Activated CD8-positive, alpha-beta T cell treated with anti-CD3 and anti-CD28 coated beads for 36 hours (primary cell): ENCODE results near the gene INO80. TPM values are rescaled to one million over a fixed set of nuclear protein-coding genes. Genes with fewer than 3 reads are reported as not detected.
"Not testable (repeated sequence)": the region's sequence is repeated elsewhere in the genome, so short reads cannot be mapped to it uniquely, and the experiment has no call there.

Experiments
- ATAC-seq: fragments of 200-7000 bp; cut with Tn5 transposase; one replicate; pipeline ENCODE4 v1.10.0; 2021; ENCODE audit warnings: mild to moderate bottlenecking, moderate library complexity
- CTCF ChIA-PET: fragments of 350-600 bp; sonication (Branson Sonifier 250); formaldehyde crosslinking; loops from one replicate; lab custom pipeline; 2021; ENCODE audit warnings: antibody characterized with exemption; lab: Charles Lee
- POLR2A ChIA-PET: fragments of 350-600 bp; sonication (Branson Sonifier 250); formaldehyde crosslinking; loops from one replicate; lab custom pipeline; 2021; ENCODE audit warnings: antibody characterized with exemption; lab: Charles Lee
- DNase-seq: peaks from one replicate; pipeline ENCODE4 v3.0.0-alpha.2; 2020
- H3K27ac Mint-ChIP-seq: one replicate; pipeline ENCODE4 v1.8.0; 2021; ENCODE audit warnings: mild to moderate bottlenecking, mixed read lengths
- H3K27me3 Mint-ChIP-seq: one replicate; pipeline ENCODE4 v1.8.0; 2021; ENCODE audit warnings: mixed read lengths
- H3K36me3 Mint-ChIP-seq: one replicate; pipeline ENCODE4 v1.8.0; 2021; ENCODE audit warnings: low read depth, mixed read lengths
- H3K4me1 Mint-ChIP-seq: one replicate; pipeline ENCODE4 v1.8.0; 2021; ENCODE audit warnings: low read depth, mixed read lengths
- H3K4me3 Mint-ChIP-seq: one replicate; pipeline ENCODE4 v1.8.0; 2021; ENCODE audit warnings: mild to moderate bottlenecking, moderate library complexity, mixed read lengths
- H3K9me3 Mint-ChIP-seq: one replicate; pipeline ENCODE4 v1.8.0; 2021; ENCODE audit warnings: mixed read lengths
- CTCF ChIP-seq: fragments of 200-600 bp; IDR thresholded peaks from one replicate; pipeline ENCODE4 v1.8.0; 2022; ENCODE audit warnings: antibody characterized with exemption, mild to moderate bottlenecking
- intact Hi-C: fragments of 100-400 bp; cut with micrococcal nuclease; formaldehyde crosslinking; loops from one replicate; pipeline ENCODE4 v1.10.0; 2022
- total RNA-seq, 2 experiments: library from RNA; stranded (reverse); gene quantifications; one replicate each; pipeline ENCODE4 v1.2.3, GENCODE V29; 2021

Gene INO80
- total RNA-seq, 2 experiments from 2014 or later, result 19.1 to 20.2 TPM

GRCh38 chr15:40963201-40963600, 152.9 kb downstream of the INO80 start:
- ATAC-seq (no peak), DNase-seq (no peak)
- H3K4me3 Mint-ChIP-seq, result no peak overlapping the region
- H3K27ac Mint-ChIP-seq, result no peak overlapping the region
- TF ChIP-seq CTCF, result no peak
- no peaks in the 10 kb centered on the region for H3K4me1 Mint-ChIP-seq
- CTCF ChIA-PET, result interaction anchor here (1.4 to 4.4 kb wide), 3 partner anchors 12 to 21 kb away, joined by 4 to 26 read pairs (median 6); no protein-coding TSS in a partner anchor
- POLR2A ChIA-PET, result no interaction called here
- intact Hi-C loops, result no loop called here
- H3K9me3 Mint-ChIP-seq, result no peaks in the 10 kb centered on the region
- no peaks in the 10 kb centered on the region for H3K27me3 Mint-ChIP-seq
- H3K36me3 Mint-ChIP-seq, result no peaks in the 10 kb centered on the region

DNA sequence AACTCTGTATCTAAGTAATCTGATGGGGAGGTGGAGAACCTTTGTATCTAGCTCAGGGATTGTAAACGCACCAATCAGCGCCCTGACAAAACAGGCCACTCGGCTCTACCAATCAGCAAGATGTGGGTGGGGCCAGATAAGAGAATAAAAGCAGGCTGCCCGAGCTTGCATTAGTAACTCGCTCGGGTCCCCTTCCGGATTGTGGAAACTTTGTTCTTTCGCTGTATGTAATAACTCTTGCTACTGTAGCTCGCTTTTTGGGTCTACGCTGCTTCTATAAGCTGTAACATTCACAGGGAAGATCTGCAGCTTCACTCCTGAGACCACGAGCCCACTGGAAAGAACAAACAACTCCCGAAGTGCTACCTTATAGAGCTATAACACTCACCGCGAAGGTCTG, 153.8 kb downstream of the INO80 start:
- H3K27me3 Mint-ChIP-seq, H3K4me1 Mint-ChIP-seq, POLR2A ChIA-PET, H3K36me3 Mint-ChIP-seq, DNase-seq, H3K9me3 Mint-ChIP-seq, ATAC-seq, H3K27ac Mint-ChIP-seq, H3K4me3 Mint-ChIP-seq, intact Hi-C loops: not testable (repeated sequence)
- CTCF ChIA-PET, result interaction anchor here (1.4 to 4.4 kb wide), 3 partner anchors 9 to 20 kb away, joined by 3 to 26 read pairs (median 4); partner anchors contain the start of gene CHAC1

GRCh38 chr15:40961740-40962139, 154.3 kb downstream of the INO80 start:
- ATAC-seq, intact Hi-C loops, DNase-seq, H3K36me3 Mint-ChIP-seq, H3K27ac Mint-ChIP-seq, H3K9me3 Mint-ChIP-seq, H3K27me3 Mint-ChIP-seq, H3K4me1 Mint-ChIP-seq, H3K4me3 Mint-ChIP-seq, POLR2A ChIA-PET: not testable (repeated sequence)
- CTCF ChIA-PET, result interaction anchor here (1.4 to 4.4 kb wide), 3 partner anchors 9 to 20 kb away, joined by 3 to 26 read pairs (median 4); partner anchors contain the start of gene CHAC1

DNA sequence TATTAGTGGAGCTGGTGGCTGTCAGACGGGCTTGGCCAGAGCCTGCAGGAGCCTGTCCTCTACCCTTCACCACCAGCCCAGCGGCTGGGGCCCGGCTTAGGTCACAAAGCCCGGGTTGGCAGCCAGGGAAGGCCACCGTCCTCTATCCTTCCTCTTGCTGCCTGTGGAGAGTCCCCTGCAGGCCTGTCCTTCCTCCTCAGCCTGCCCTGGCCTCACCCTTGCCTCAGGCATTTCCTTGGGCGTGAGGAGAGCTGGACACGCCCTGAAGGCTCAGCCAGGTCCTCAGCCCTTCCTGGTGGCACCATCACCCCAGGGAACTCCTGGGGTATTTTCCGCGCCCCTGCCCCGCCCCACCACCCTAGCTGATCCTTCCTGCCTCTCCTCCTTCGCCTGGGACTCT, 155.2 kb downstream of the INO80 start:
- TF ChIP-seq CTCF, result no peak
- intact Hi-C loops, result no loop called here
- ATAC-seq, result no peak
- Mint-ChIP-seq H3K9me3 (no peaks in the 10 kb centered on the region), H3K27ac (no peak overlapping the region), H3K36me3 (peaks cover 9% of the 10 kb centered on the region), H3K4me3 (no peak overlapping the region), H3K4me1 (peaks cover 6% of the 10 kb centered on the region), H3K27me3 (no peaks in the 10 kb centered on the region)
- ChIA-PET POLR2A (interaction anchor here (0.7 kb wide), 1 partner anchor 86 kb away, joined by 3 read pairs; no protein-coding TSS in a partner anchor), CTCF (interaction anchor here (1.0 to 3.2 kb wide), 2 partner anchors 55 to 57 kb away, joined by 3 to 8 read pairs; no protein-coding TSS in a partner anchor)
- DNase-seq, result no peak

- no peaks in the 10 kb centered on the region for H3K27me3 Mint-ChIP-seq
- H3K36me3 Mint-ChIP-seq, result peaks cover 14% of the 10 kb centered on the region
- intact Hi-C loops, result no loop called here
- no peak overlapping the region for H3K4me3 Mint-ChIP-seq
- no peaks in the 10 kb centered on the region for H3K9me3 Mint-ChIP-seq
- ChIA-PET CTCF (interaction anchor here (0.7 to 3.2 kb wide), 3 partner anchors 37 to 57 kb away, joined by 3 to 8 read pairs (median 3); no protein-coding TSS in a partner anchor), POLR2A (interaction anchor here (0.7 kb wide), 1 partner anchor 86 kb away, joined by 3 read pairs; no protein-coding TSS in a partner anchor)
- DNase-seq (no peak), ATAC-seq (no peak)
- peaks cover 10% of the 10 kb centered on the region for H3K4me1 Mint-ChIP-seq
- TF ChIP-seq CTCF, result no peak
- H3K27ac Mint-ChIP-seq, result no peak overlapping the region
Measured at GRCh38 chr15:40960151-40960885, 155.8 kb downstream of the INO80 start.
